ENCODE data around the gene TMEM240. TPM values are rescaled to one million over a fixed set of nuclear protein-coding genes. Genes with fewer than 3 reads are reported as not detected.

Gene TMEM240
- total RNA-seq, 4 donors from 2014 or later, result 4.0 to 27.3 (median 5.1) TPM; not detected in 1

- TF ChIP-seq POLR2A (IDR thresholded peaks at IDR 0.05) (no peak), CTCF (IDR thresholded peaks at IDR 0.05) (no peak), EP300 (IDR thresholded peaks at IDR 0.05) (no peak)
- DNase-seq (ENCODE audit: low spot score in 2 of 2), result peak in 1 of 2 donors; percentile 34
- WGBS, 2 donors, result 8 to 15% methylated on average over 43 to 48 of the region's 66 CpGs
- H3K4me1 ChIP-seq, result peaks cover 0 to 22% (median 9%) of the 10 kb centered on the region in 4 donors
- H3K9me3 ChIP-seq, result no peaks in the 10 kb centered on the region
- no peaks in the 10 kb centered on the region for H3K27me3 ChIP-seq
- H3K4me3 ChIP-seq, result peak overlapping the region; percentile 43 to 81 (median 54)
- peaks cover 0 to 64% (median 3%) of the 10 kb centered on the region in 3 donors for H3K36me3 ChIP-seq
- H3K27ac ChIP-seq, result peak overlapping the region; percentile 37 to 91 (median 76)
These were observed 924 bp downstream of the TMEM240 start for GRCh38 chr1:1539310-1540089.

- peak overlapping the region in 2 of 4 donors; percentile 76 to 91 for H3K27ac ChIP-seq
- peaks cover 0 to 69% (median 3%) of the 10 kb centered on the region in 3 donors for H3K36me3 ChIP-seq
- H3K4me3 ChIP-seq, result peak overlapping the region in 3 of 4 donors; percentile 43 to 81 (median 52)
- TF ChIP-seq CTCF (IDR thresholded peaks at IDR 0.05), result no peak
- no peak for TF ChIP-seq EP300 (IDR thresholded peaks at IDR 0.05)
- TF ChIP-seq POLR2A (IDR thresholded peaks at IDR 0.05), result no peak
- no peak for DNase-seq (ENCODE audit: low spot score in 2 of 2)
- H3K27me3 ChIP-seq, result no peaks in the 10 kb centered on the region
- H3K4me1 ChIP-seq, result peaks cover 0 to 22% (median 9%) of the 10 kb centered on the region in 4 donors
- 82 to 84% methylated on average over 17 to 18 of the region's 18 CpGs for WGBS, 2 donors
- H3K9me3 ChIP-seq, result no peaks in the 10 kb centered on the region
These were observed 1.5 kb downstream of the TMEM240 start for GRCh38 chr1:1538989-1539309.

- Histone ChIP-seq H3K9me3 (no peaks in the 10 kb centered on the region), H3K27me3 (no peaks in the 10 kb centered on the region), H3K27ac (no peak overlapping the region), H3K4me1 (peaks cover 0 to 22% (median 9%) of the 10 kb centered on the region in 4 donors), H3K36me3 (peaks cover 0 to 66% (median 3%) of the 10 kb centered on the region in 3 donors), H3K4me3 (no peak overlapping the region)
- TF ChIP-seq CTCF (IDR thresholded peaks at IDR 0.05) (no peak), EP300 (IDR thresholded peaks at IDR 0.05) (no peak)
- DNase-seq (ENCODE audit: low spot score in 2 of 2), result no peak
- 90 to 91% methylated on average over 23 of the region's 23 CpGs for WGBS, 2 donors
These were observed 2.1 kb downstream of the TMEM240 start for GRCh38 chr1:1538334-1538733.

GRCh38 chr1:1537626-1538250 is 2.7 kb downstream of the TMEM240 start:
- no peak for DNase-seq (ENCODE audit: low spot score in 2 of 2)
- Histone ChIP-seq H3K9me3 (peaks cover 0 to 4% (median 0%) of the 10 kb centered on the region in 4 donors), H3K27ac (no peak overlapping the region), H3K4me3 (no peak overlapping the region), H3K27me3 (no peaks in the 10 kb centered on the region), H3K4me1 (peaks cover 0 to 22% (median 9%) of the 10 kb centered on the region in 4 donors), H3K36me3 (peaks cover 0 to 66% (median 3%) of the 10 kb centered on the region in 3 donors)
- 91 to 96% methylated on average over 24 to 32 of the region's 32 CpGs for WGBS, 2 donors
- TF ChIP-seq POLR2A (IDR thresholded peaks at IDR 0.05) (no peak), CTCF (IDR thresholded peaks at IDR 0.05) (no peak), EP300 (IDR thresholded peaks at IDR 0.05) (no peak)

Data from tibial nerve (tissue), 4 donors.